ENCODE results near the gene SPACA9.

The SPACA9 gene

GRCh38 chr9:132896906-132897305 is 18.2 kb downstream of the SPACA9 start:
- peak; percentile 32 for DNase-seq (ENCODE audit: low read depth)
- no peak overlapping the region for H3K4me3 ChIP-seq (ENCODE audit: control insufficient read depth, low read depth, low read length)
- no peak for TF ChIP-seq CTCF (conservative IDR thresholded peaks at IDR 0.05; ENCODE audit: control insufficient read depth, insufficient read depth, low read depth, low read length)

GRCh38 chr9:132898051-132898450 is 19.4 kb downstream of the SPACA9 start:
- no peak for TF ChIP-seq CTCF (conservative IDR thresholded peaks at IDR 0.05; ENCODE audit: control insufficient read depth, insufficient read depth, low read depth, low read length)
- no peak for DNase-seq (ENCODE audit: low read depth)
- H3K4me3 ChIP-seq (ENCODE audit: control insufficient read depth, low read depth, low read length): no peak overlapping the region

- H3K4me3 ChIP-seq (ENCODE audit: control insufficient read depth, low read depth, low read length): no peak overlapping the region
- DNase-seq (ENCODE audit: low read depth): peak; percentile 82
- TF ChIP-seq CTCF (conservative IDR thresholded peaks at IDR 0.05; ENCODE audit: control insufficient read depth, insufficient read depth, low read depth, low read length): peak; percentile 92
Observed at GRCh38 chr9:132901858-132902831, 23.4 kb downstream of the SPACA9 start.

- no peak overlapping the region for H3K4me3 ChIP-seq (ENCODE audit: control insufficient read depth, low read depth, low read length)
- DNase-seq (ENCODE audit: low read depth): no peak
- no peak for TF ChIP-seq CTCF (conservative IDR thresholded peaks at IDR 0.05; ENCODE audit: control insufficient read depth, insufficient read depth, low read depth, low read length)
Observed at GRCh38 chr9:132903574-132904492, 25.1 kb downstream of the SPACA9 start.

- no peak for TF ChIP-seq CTCF (conservative IDR thresholded peaks at IDR 0.05; ENCODE audit: control insufficient read depth, insufficient read depth, low read depth, low read length)
- no peak overlapping the region for H3K4me3 ChIP-seq (ENCODE audit: control insufficient read depth, low read depth, low read length)
- no peak for DNase-seq (ENCODE audit: low read depth)
Observed at GRCh38 chr9:132905726-132906125, 27.0 kb downstream of the SPACA9 start.

- DNase-seq (ENCODE audit: low read depth): no peak
- no peak for TF ChIP-seq CTCF (conservative IDR thresholded peaks at IDR 0.05; ENCODE audit: control insufficient read depth, insufficient read depth, low read depth, low read length)
- H3K4me3 ChIP-seq (ENCODE audit: control insufficient read depth, low read depth, low read length): no peak overlapping the region
Observed at GRCh38 chr9:132908635-132909034, 29.9 kb downstream of the SPACA9 start.

Measured in fibroblast of mammary gland (primary cell).